ENCODE results near the gene APOH. TPM values are rescaled to one million over a fixed set of nuclear protein-coding genes. Genes with fewer than 3 reads are reported as not detected.

The APOH gene
- total RNA-seq, 1 donor from 2014 or later = not detected

DNA sequence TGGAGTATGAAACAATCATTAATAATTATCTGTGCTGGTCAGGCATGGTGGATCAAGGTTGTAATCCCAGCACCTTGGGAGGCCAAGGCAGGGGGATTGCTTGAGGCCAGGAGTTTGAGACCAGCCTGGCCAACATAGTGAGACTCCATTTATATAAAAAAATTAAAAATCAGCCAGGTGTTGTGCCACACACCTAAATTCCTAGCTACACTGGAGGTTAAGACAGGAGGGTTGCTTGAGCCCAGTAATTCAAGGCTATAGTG, 44.3 kb upstream of the APOH start:
- H3K27me3 ChIP-seq = no peaks in the 10 kb centered on the region
- intact Hi-C loops (cut with DNase I) = no loop called here
- no peak overlapping the region for H3K27ac ChIP-seq
- DNase-seq (ENCODE audit: extremely low spot score in 2 of 2) = no peak
- no peak overlapping the region for H3K4me3 ChIP-seq
- no peaks in the 10 kb centered on the region for H3K9me3 ChIP-seq
- no peaks in the 10 kb centered on the region for H3K4me1 ChIP-seq
- no peak for TF ChIP-seq POLR2AphosphoS5 (IDR thresholded peaks at IDR 0.05; ENCODE audit: insufficient read depth in 1 of 2, low read depth in 1 of 2)
- TF ChIP-seq, protein P1, sequence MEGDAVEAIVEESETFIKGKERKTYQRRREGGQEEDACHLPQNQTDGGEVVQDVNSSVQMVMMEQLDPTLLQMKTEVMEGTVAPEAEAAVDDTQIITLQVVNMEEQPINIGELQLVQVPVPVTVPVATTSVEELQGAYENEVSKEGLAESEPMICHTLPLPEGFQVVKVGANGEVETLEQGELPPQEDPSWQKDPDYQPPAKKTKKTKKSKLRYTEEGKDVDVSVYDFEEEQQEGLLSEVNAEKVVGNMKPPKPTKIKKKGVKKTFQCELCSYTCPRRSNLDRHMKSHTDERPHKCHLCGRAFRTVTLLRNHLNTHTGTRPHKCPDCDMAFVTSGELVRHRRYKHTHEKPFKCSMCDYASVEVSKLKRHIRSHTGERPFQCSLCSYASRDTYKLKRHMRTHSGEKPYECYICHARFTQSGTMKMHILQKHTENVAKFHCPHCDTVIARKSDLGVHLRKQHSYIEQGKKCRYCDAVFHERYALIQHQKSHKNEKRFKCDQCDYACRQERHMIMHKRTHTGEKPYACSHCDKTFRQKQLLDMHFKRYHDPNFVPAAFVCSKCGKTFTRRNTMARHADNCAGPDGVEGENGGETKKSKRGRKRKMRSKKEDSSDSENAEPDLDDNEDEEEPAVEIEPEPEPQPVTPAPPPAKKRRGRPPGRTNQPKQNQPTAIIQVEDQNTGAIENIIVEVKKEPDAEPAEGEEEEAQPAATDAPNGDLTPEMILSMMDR (IDR thresholded peaks at IDR 0.05) = no peak
- TF ChIP-seq POLR2A (IDR thresholded peaks at IDR 0.05) = no peak
- H3K36me3 ChIP-seq = no peaks in the 10 kb centered on the region

DNA sequence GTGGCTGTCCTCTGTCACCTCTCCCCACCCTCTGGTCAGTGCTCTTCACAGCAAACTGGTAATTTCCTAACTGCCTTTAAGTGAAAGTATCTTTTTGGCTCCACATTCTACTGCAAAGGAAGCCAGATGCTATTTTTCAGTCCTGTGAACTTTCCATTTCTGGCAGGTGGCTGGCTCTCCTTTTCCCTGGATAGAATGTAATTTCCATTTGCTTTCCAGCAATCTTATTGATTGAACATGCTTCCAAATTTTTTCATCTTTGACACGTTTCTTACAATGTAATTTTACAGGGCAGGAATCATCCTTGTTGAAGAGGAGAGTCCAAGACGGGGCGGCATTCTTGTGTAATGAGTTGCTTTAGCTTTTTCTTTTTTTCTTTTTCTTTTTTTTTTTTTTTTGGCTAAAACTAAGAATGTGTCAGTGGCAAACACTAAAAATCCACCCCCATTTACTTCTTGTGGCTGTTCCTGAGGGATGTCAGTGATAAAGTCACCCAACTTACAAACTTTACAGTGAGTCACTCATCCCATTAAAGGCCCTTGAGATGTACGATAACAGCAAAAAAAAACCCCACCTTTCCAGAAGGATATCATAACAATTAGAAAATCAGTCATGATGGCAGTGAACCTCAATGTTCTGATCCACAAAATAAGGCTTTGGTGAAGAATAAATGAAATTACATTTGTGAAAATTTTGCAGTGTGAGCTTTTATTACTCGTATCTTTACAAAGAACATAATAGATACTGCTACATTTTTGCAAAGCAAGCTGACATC, 43.8 kb upstream of the APOH start:
- Histone ChIP-seq H3K9me3 (no peaks in the 10 kb centered on the region), H3K4me1 (no peaks in the 10 kb centered on the region), H3K27ac (peak overlapping the region; percentile 28), H3K4me3 (no peak overlapping the region), H3K27me3 (no peaks in the 10 kb centered on the region), H3K36me3 (no peaks in the 10 kb centered on the region)
- TF ChIP-seq, protein P1 (IDR thresholded peaks at IDR 0.05) = no peak
- no peak for TF ChIP-seq POLR2A (IDR thresholded peaks at IDR 0.05)
- no peak for TF ChIP-seq POLR2AphosphoS5 (IDR thresholded peaks at IDR 0.05; ENCODE audit: insufficient read depth in 1 of 2, low read depth in 1 of 2)
- DNase-seq (ENCODE audit: extremely low spot score in 2 of 2) = no peak
- intact Hi-C loops (cut with DNase I) = no loop called here

DNA sequence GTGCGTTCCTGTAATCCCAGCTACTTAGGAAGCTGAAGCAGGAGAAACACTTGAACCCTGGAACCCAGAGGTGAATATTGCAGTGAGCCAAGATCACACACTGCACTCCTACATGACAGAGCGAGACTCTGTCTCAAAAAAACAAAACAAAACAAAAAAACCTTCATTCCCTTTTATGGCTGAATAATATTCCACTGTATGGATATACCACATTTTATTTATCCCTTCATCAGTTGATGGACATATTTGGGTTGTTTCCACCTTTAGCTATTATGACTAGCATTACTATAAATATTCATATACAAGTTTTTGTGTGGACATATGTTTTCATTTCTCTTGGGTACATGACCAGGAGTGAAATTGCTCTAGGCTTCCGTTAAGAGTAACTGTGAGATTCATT, 42.3 kb upstream of the APOH start:
- Histone ChIP-seq H3K36me3 (no peaks in the 10 kb centered on the region), H3K9me3 (no peaks in the 10 kb centered on the region), H3K27ac (no peak overlapping the region), H3K4me1 (no peaks in the 10 kb centered on the region), H3K4me3 (no peak overlapping the region), H3K27me3 (no peaks in the 10 kb centered on the region)
- no peak for DNase-seq (ENCODE audit: extremely low spot score in 2 of 2)
- TF ChIP-seq POLR2A (IDR thresholded peaks at IDR 0.05) = no peak
- TF ChIP-seq, protein P1 (IDR thresholded peaks at IDR 0.05) = no peak
- TF ChIP-seq POLR2AphosphoS5 (IDR thresholded peaks at IDR 0.05; ENCODE audit: insufficient read depth in 1 of 2, low read depth in 1 of 2) = no peak
- intact Hi-C loops (cut with DNase I) = no loop called here

DNA sequence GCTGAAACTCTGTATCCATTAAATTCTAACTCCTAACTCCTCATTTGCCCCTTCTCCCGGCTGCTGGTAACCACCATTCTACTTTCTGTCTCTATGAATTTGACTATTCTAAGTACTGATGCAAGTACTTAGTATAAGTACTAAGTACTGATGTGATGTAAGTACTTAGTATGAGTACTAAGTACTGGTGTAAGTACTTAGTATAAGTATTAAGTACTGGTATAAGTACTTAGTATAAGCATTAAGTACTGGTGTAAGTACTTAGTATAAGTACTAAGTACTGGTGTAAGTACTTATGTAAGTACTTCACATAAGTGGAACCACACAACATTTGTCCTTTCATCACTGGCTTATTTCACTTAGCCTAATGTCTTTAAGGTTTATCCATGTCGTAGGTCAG, 40.9 kb upstream of the APOH start:
- no peaks in the 10 kb centered on the region for H3K36me3 ChIP-seq
- TF ChIP-seq, protein P1 (IDR thresholded peaks at IDR 0.05) = no peak
- TF ChIP-seq POLR2A (IDR thresholded peaks at IDR 0.05) = no peak
- no peak for TF ChIP-seq POLR2AphosphoS5 (IDR thresholded peaks at IDR 0.05; ENCODE audit: insufficient read depth in 1 of 2, low read depth in 1 of 2)
- H3K4me1 ChIP-seq = no peaks in the 10 kb centered on the region
- H3K27ac ChIP-seq = no peak overlapping the region
- no peaks in the 10 kb centered on the region for H3K27me3 ChIP-seq
- H3K4me3 ChIP-seq = no peak overlapping the region
- no peak for DNase-seq (ENCODE audit: extremely low spot score in 2 of 2)
- intact Hi-C loops (cut with DNase I) = no loop called here
- no peaks in the 10 kb centered on the region for H3K9me3 ChIP-seq

DNA sequence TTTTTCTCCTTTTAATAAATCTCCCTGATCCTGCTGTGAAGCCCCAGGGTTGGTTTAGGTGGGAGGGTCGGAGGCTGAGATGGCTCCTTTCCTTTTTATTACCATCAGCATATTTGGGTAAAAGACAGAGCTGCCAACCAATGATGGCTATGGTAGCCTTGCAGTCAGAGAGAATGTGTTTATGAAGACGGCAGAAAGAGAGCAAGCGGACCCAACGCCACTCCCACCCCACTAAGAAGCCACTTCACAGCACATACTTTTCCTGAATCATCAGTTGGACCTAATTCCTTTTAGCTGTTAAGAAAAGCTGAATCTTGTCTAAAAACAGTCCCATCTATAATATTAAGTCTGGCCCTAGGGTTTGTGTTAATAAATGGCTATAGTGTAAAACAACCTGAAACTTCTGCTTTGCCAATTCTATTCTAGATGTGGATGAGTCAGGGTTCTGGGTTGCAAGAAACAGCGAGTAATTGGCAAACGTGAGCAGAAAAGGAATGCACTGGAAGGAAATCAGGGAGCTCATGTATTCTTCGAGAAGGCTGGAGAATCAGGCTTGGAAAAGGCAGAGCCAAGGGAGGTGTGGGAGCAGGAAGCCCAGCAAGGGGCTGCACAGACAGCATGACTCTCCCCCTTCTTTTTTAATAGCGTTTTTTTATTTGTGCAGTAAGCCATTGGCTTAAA, 39.2 kb upstream of the APOH start:
- no peaks in the 10 kb centered on the region for H3K9me3 ChIP-seq
- no peaks in the 10 kb centered on the region for H3K27me3 ChIP-seq
- no peak overlapping the region for H3K27ac ChIP-seq
- no peak overlapping the region for H3K4me3 ChIP-seq
- intact Hi-C loops (cut with DNase I) = no loop called here
- DNase-seq (ENCODE audit: extremely low spot score in 2 of 2) = no peak
- no peak for TF ChIP-seq POLR2A (IDR thresholded peaks at IDR 0.05)
- TF ChIP-seq POLR2AphosphoS5 (IDR thresholded peaks at IDR 0.05; ENCODE audit: insufficient read depth in 1 of 2, low read depth in 1 of 2) = no peak
- TF ChIP-seq, protein P1 (IDR thresholded peaks at IDR 0.05) = no peak
- no peaks in the 10 kb centered on the region for H3K36me3 ChIP-seq
- H3K4me1 ChIP-seq = no peaks in the 10 kb centered on the region

All from vagina (tissue), 2 donors.